RPMI8226 (cell line): ENCODE results near the gene PINK1.

ENCODE experiments used
- DNase-seq: peaks from one replicate; pipeline ENCODE4 v3.0.0-alpha.2; 2015

PINK1 gene

DNA sequence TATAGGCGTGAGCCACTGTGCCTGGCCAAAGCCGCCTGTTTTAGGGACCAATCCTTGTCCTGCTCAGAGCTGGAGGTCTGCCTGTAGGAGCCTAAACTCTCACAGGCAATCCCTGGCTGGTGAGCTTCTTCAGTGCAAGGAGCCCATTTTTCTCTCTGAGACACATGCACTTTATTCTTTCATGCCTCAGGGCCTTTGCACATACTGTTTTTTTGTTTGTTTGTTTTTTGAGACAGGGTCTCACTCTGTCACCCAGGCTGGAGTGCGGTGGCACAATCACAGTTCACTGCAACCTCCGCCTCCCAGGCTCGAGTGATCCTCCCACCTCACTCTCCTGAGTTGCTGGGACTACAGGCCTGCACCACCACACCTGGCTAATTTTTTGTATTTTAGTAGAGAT is 21.6 kb upstream of the PINK1 start:
- DNase-seq = no peak

DNA sequence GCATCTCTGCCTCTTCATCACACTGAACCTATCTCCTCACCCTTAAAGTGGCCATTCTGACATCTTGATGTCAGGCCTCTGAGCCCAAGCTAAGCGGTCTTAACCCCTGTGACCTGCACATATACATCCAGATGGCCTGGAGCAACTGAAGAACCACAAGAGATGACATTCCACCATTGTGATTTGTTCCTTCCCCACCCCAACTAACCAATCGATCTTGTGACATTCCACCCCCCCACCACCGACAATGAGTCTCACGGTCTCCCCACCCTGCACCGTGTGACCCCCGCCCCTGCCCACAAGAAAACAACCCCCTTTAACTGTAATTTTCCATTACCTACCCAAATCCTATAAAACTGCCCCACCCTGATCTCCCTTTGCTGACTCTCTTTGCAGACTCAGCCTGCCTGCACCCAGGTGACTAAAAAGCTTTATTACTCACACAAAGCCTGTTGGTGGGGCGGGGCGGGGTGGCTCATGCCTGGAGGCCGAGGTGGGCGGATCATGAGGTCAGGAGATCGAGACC is 21.0 kb upstream of the PINK1 start:
- DNase-seq = no peak

DNA sequence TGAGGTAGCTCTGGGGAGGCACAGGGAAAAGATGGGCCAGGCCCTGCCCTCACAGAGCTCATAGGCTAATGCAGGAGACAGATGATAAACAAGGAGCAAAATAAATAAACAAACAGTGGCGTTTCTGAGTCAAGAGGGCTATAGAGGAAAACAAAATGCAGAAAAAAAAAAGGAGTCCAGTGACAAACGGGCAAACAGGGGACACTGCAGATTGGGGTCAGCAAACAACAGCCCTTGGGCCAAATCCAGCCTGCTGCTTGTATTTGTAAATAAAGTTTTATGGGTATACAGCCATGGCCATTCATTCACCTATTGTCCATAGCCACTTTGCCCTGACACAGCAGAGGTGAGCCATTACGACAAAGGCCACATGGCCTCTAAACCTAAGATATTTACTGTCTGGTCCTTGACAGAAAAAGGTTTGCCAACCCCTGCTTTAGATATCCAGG is 19.1 kb upstream of the PINK1 start:
- no peak for DNase-seq

GRCh38 chr1:20615946-20616846 is 17.1 kb upstream of the PINK1 start:
- peak; percentile 49 for DNase-seq

- DNase-seq = no peak
Measured at GRCh38 chr1:20616847-20617487, 16.3 kb upstream of the PINK1 start.

GRCh38 chr1:20618550-20618949 is 14.7 kb upstream of the PINK1 start:
- DNase-seq = no peak

GRCh38 chr1:20619999-20620398 is 13.3 kb upstream of the PINK1 start:
- DNase-seq = no peak

DNA sequence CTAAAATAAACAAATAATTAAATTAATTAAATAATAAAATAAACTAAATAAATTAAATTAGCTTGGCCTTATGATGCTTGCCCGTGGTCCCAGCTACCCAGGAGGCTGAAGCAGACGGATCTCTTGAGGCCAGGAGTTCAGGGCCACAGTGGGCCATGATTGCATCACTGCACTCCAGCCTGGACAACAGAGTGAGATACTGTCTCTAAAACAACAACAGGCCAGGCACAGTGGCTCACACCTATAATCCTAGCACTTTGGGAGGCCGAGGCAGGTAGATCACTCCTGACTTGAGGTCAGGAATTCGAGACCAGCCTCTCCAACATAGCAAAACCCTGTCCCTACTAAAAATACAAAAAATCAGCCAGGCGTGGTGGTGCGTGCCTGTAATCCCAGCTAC is 12.2 kb upstream of the PINK1 start:
- no peak for DNase-seq

GRCh38 chr1:20624709-20625108 is 8.5 kb upstream of the PINK1 start:
- no peak for DNase-seq

DNA sequence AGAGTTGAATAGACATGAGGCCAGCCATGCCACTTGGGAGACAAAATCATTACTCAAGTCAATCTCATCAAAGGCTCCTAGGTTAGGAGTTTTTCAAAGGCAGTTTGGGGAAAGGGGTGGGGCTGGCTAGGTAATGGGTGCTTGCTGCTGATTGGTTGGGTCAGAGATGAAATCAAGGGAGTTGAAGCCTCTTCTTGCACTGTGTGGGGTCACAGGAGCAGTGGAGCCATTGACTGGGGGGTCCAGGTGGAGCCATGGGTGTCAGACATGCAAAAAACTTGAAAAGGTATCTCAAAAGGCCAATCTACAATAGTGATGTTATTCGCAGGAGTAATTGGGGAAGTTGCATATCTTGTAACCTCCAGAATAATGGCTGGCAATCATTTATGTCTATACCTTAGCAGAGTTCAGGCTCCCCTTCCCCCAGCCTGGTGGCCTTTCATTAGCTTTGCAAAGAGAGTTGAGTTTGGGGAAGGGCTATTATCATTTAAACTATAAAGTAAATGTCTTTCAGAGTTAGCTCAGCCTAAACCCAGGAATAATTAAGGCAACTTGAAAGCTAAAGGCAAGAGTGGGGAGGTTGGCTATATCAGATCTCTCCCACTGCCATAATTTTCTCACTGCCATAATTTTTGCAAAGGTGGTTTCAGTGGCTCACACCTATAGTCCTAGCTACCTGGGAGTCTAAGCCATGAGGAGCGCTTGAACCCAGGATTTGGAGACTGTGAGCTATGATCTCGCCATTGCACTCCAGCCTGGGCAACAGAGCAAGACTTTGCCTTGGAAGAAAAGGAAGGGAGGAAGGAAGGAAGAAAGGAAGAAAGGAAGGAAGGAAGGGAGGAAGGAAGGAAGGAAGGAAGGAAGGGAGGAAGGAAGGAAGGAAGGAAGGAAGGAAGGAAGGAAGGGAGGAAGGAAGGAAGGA is 7.8 kb upstream of the PINK1 start:
- no peak for DNase-seq

DNA sequence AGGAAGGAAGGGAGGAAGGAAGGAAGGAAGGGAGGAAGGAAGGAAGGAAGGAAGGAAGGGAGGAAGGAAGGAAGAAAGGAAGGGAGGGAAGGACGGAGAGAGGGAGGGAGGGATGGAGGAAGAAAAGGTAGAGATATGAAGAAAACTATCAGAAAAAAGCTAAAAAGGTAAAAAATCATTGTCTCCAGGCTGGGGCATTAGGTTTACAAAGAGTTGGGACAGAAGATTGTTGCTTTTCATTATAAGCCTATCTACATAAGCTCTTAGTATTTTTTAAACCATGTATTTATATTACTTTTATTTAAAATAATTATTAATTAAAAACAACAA is 7.2 kb upstream of the PINK1 start:
- DNase-seq = no peak

- no peak for DNase-seq
Measured at GRCh38 chr1:20626524-20626923, 6.7 kb upstream of the PINK1 start.

- no peak for DNase-seq
Measured at GRCh38 chr1:20630729-20631128, 2.5 kb upstream of the PINK1 start.

DNA sequence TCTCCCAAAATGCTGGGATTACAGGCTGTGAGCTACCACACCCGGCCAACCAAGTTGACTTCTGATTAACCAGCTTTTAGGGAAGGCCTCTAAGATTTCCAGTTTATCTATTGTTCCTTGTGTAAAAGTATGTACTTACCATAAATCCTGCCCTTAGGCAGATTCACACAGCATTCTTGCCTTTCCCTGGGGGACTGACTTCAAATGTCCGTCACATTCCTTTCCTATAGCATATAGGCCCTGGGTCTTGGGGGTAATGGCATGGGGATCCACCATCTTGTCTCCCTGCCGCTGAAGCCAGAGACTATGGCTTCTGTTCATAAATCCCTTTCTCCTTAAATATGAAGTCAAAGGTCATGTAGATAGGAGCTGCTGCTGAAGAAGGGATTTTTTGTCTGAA is 872 bp upstream of the PINK1 start:
- no peak for DNase-seq

DNA sequence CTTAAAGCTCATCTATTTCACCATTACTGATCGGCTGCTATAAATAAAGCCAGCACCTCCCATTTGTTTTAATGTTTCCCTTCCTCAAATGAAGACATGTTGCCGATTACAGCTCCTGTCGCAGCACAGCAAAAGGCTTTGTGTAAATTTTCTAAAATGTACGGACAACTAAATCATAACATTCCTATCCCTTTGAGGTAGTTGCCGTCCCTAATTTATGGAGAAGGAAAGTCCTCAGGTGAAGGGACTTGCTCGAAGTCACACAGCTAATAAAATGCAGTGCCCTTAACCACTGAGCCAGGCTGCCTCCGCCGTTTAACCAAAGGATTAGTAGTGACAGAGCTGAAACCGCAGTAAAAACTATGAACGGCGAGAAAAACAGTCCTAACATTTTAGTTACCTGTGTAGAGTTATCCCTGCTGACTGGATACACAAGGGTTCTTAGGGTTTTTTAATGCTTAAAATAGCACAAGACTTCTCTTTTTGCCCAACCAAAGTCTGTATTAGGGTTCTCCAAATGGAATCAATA is 871 bp downstream of the PINK1 start:
- peak; percentile 51 for DNase-seq

DNA sequence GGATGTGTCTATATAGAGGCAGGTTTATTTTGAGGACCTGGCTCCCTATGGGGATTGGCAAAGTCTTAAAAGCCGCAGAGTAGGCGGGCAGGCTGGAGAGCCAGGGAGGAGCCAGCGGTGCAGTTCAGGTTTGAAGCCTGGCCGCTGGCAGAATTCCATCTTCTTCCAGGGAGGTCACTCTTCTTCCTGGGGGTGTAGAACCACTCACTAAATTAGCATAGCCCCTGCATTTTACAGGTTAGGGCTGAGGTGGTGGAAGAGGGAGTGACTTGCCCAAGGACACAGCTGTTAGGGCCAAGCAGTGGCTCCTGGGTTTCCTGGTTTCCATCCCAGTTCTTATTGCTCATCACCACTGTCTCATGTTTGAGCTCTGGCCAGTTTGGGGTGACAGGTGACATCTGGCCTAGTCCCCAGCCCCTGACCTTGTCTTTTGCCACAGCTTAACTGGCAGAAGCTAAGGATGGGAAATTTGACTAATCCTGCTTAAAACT is 1.4 kb downstream of the PINK1 start:
- DNase-seq = peak; percentile 63

DNA sequence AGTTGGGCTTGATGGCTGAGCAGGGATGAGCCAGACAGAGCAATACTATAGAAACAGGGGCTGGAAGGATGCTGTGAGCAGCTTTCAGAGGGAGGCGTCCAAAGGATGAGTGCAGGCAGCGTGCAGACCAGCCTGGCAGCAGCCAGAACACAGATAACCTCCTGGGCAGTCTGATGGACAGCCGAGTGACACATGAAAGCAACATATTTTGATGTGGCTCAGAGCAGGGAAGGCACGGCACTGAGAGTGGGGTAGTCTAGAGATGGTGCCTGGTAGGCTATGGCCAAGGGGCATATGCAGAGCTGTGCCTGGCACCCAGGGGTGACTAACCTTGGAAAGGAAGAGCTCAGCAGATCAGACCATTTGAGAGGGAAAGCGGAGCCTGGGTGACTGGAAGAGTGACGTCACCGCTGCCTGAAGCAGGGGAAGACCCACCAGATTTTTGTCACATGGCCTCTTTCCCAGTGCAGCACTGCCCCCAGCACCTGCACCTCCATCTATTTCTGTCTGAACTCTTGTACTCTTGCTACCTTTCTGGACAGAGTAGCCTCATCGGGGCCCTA is 3.6 kb downstream of the PINK1 start:
- DNase-seq = no peak

DNA sequence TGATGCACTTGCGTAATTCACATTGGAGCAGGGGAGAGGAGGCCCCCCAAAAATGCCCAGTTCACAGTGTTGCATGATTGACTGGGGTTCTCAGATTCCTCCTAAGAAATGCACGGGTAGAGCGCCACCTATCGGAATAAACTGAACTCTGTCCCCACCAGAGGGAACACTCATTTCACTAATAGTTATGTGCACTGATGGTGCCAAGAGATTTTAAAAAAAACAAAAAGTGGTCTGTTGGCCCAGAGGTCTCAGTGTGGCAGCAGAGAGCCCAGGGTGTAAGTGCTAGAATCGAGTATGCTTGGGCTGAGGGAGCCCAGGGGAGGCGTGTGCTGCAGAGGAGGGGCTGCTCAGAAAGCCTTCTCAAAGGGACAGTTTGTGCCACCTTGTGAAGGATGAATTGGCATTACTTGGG is 6.9 kb downstream of the PINK1 start:
- peak; percentile 74 for DNase-seq

DNA sequence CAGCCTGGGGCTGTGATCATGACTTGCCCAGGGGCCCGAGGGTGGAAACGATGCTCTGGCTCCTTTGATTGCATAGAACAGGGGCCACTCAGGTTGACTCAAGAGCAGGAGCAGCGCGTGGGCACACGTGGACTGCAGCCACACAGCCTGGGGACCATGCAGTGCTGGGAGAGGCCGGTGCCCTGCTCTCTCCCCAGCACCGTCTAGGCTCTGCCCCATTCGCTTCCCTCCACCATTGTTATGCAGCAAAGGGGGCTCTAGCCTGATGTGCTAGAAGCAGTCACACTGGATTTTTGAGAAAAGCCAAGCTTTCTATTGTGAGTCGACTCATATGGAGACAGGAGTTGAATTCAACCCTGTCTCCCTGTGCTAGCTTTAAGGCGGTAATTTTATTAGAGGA is 8.7 kb downstream of the PINK1 start:
- DNase-seq = no peak

DNA sequence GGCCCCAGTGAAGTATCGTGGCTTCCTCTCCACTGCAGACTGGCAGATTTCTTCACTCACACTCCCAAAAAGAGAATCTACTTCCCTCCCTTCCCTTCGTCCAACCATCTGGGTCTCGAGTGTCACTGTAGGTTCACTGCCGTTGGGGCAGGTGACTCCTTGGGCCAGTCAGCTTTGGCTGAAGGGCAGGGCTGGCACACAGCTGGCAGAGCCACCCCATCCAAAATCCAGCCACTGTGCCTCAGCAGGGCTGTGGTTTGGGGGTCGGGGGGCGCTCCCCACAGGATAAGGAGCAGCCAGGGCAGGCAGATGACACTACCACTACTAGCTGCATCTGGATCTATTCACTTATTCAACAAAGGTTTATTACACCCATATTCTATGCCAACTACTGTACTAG is 9.8 kb downstream of the PINK1 start:
- DNase-seq = no peak

DNA sequence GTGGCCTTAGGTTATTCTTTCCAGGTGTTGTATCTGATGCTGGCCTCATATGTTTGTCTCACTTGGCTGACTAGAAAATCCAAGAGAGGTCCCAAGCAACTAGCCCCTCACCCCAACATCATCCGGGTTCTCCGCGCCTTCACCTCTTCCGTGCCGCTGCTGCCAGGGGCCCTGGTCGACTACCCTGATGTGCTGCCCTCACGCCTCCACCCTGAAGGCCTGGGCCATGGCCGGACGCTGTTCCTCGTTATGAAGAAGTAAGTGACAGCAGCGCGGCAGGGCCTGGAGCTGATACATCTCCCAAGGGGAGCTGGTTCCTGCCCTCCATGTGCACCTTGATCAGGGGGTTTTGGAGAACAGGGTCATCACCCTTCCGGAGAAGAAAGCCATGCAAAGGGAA is 11.2 kb downstream of the PINK1 start:
- no peak for DNase-seq

DNA sequence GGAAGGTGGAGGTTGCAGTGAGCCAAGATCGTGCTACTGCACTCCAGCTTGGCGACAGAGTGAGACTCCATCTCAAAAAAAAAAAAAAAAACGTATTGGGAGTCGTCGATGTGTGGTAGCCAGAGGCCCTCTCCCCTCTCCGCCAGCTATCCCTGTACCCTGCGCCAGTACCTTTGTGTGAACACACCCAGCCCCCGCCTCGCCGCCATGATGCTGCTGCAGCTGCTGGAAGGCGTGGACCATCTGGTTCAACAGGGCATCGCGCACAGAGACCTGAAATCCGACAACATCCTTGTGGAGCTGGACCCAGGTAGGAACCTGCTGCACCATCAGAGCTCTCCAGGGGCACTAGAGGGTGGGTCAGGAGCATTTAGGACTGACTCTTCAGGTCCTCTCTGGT is 12.2 kb downstream of the PINK1 start:
- no peak for DNase-seq
